ENCODE data around the gene EEF1A1. TPM values are rescaled to one million over a fixed set of nuclear protein-coding genes. Genes with fewer than 3 reads are reported as not detected.

Gene EEF1A1
- total and polyA plus RNA-seq, 2 of the 8 experiments (the other 6 are each of a cell fraction or from before 2014, with no cell fraction given), result 13,823 to 13,927 TPM

- H2AFZ ChIP-seq (ENCODE audit: low read length), result no peak overlapping the region
- H2BK15ac ChIP-seq (ENCODE audit: low read length), result peak overlapping the region; percentile 53; the same call in 1 of the 2 replicates
- H3K4me2 ChIP-seq (ENCODE audit: insufficient read depth in 1 of 2, low read depth in 2 of 2, low read length in 2 of 2), result no peak overlapping the region
- peaks cover 0 to 6% (median 2%) of the 10 kb centered on the region in 4 experiments; a peak in 3 of 7 replicates for H3K4me1 ChIP-seq (replicated peaks in 1 of 4; ENCODE audit: control insufficient read depth in 3 of 4, insufficient read depth in 4 of 4, low read length in 3 of 4)
- H2BK20ac ChIP-seq (ENCODE audit: low read length), result no peak overlapping the region
- no peak overlapping the region for H2BK120ac ChIP-seq (replicated peaks; ENCODE audit: low read depth, low read length)
- H3K23me2 ChIP-seq (ENCODE audit: low read depth, low read length), result no peaks in the 10 kb centered on the region
- no peaks in the 10 kb centered on the region; a peak in 2 of 8 replicates for H3K36me3 ChIP-seq (ENCODE audit: control insufficient read depth in 2 of 4, insufficient read depth in 4 of 4, low read length in 3 of 4)
- no peak overlapping the region for H4K8ac ChIP-seq (ENCODE audit: extremely low read depth, insufficient read depth, low read length)
- H3K9ac ChIP-seq (replicated peaks in 1 of 4; ENCODE audit: extremely low read depth in 1 of 4, low read depth in 3 of 4, low read length in 3 of 4), result no peak overlapping the region
- ChIA-PET CTCF (ENCODE audit: partially characterized antibody) (interaction anchor here (0.6 to 4.1 kb wide), 7 partner anchors 11 to 137 kb away, joined by 3 to 23 read pairs (median 3); no protein-coding TSS in a partner anchor), POLR2A (ENCODE audit: partially characterized antibody) (interaction anchor here (0.7 to 27.5 kb wide), 4 partner anchors 9 to 91 kb away, joined by 3 to 1482 read pairs (median 91); no protein-coding TSS in a partner anchor)
- H3K18ac ChIP-seq (ENCODE audit: extremely low read depth, low read length), result no peak overlapping the region
- H3K23ac ChIP-seq (ENCODE audit: insufficient read length), result no peak overlapping the region
- no peak overlapping the region for H3K14ac ChIP-seq (ENCODE audit: insufficient read length)
- H3K79me2 ChIP-seq (ENCODE audit: control insufficient read depth in 1 of 2, insufficient read depth in 2 of 2, low read length in 2 of 2), result peaks cover 0 to 8% of the 10 kb centered on the region in 2 experiments; a peak in 2 of 4 replicates
- H3K4me3 ChIP-seq (ENCODE audit: extremely low read depth in 1 of 4, insufficient read depth in 2 of 4, low read depth in 3 of 4, low read length in 4 of 4), result no peak overlapping the region
- H3K9me3 ChIP-seq (ENCODE audit: insufficient read depth in 2 of 2, low read depth in 1 of 2, low read length in 1 of 2), result no peaks in the 10 kb centered on the region
- H4K20me1 ChIP-seq (replicated peaks in 1 of 2; ENCODE audit: control insufficient read depth in 1 of 2, insufficient read depth in 2 of 2, low read length in 2 of 2), result no peaks in the 10 kb centered on the region
- WGBS, 2 experiments (ENCODE audit: extremely low coverage in 1 of 2, insufficient coverage in 1 of 2, insufficient read length in 1 of 2, insufficient replicate concordance in 2 of 2, low coverage in 1 of 2, low lambda C conversion rate in 2 of 2, missing lambda C conversion rate in 1 of 2), result 86% methylated on average over 3 of the region's 3 CpGs; no CpG with 5 or more reads in 1 of the 2 experiments
- H3K79me1 ChIP-seq (ENCODE audit: low read depth, low read length), result no peaks in the 10 kb centered on the region
- H4K5ac ChIP-seq (ENCODE audit: insufficient read length, low read depth, low read length), result no peak overlapping the region
- H3K27ac ChIP-seq (ENCODE audit: low read depth, low read length), result no peak overlapping the region
- no peak overlapping the region for H3K56ac ChIP-seq (replicated peaks; ENCODE audit: insufficient read length, low read depth, low read length)
- no peak overlapping the region for H4K91ac ChIP-seq (replicated peaks; ENCODE audit: insufficient read length, low read length)
- H3K4ac ChIP-seq (replicated peaks; ENCODE audit: insufficient read length, low read depth, low read length), result no peak overlapping the region
- H2BK12ac ChIP-seq (ENCODE audit: low read depth, low read length), result no peak overlapping the region
- DNase-seq (ENCODE audit: low read depth in 1 of 2, low spot score in 2 of 2) (no peak), FAIRE-seq (no peak)
- no peak overlapping the region for H2AK5ac ChIP-seq (ENCODE audit: low read depth, low read length)
- H3K27me3 ChIP-seq (replicated peaks in 1 of 4; ENCODE audit: control insufficient read depth in 3 of 4, extremely low read depth in 1 of 4, insufficient read depth in 3 of 4, low read length in 3 of 4), result no peaks in the 10 kb centered on the region
- H2BK5ac ChIP-seq (ENCODE audit: low read depth, low read length), result no peak overlapping the region
- TF ChIP-seq HDAC6 (IDR thresholded peaks at IDR 0.05; ENCODE audit: low read depth, low read length), result no peak
- TF ChIP-seq E2F6 (IDR thresholded peaks at IDR 0.05), result no peak
- TF ChIP-seq RFX5 (IDR thresholded peaks at IDR 0.05; ENCODE audit: borderline replicate concordance, low read depth, low read length), result no peak
- no peak for TF ChIP-seq MAFK (IDR thresholded peaks at IDR 0.05; ENCODE audit: low read depth, low read length)
- no peak for TF ChIP-seq TCF12 (IDR thresholded peaks at IDR 0.05; ENCODE audit: low read depth, low read length)
- TF ChIP-seq CBX5 (IDR thresholded peaks at IDR 0.05; ENCODE audit: low read depth, low read length), result no peak
Measured at GRCh38 chr6:73525546-73526330, 4.9 kb upstream of the EEF1A1 start.
